DMS114 treated with DMSO at 0.1 percent for 48 hours (cell line): ENCODE data around the gene PRKAR2B.
A peak's percentile ranks its signal among the peaks of the same experiment; 100 is the strongest.
"Not testable (repeated sequence)": the region's sequence is repeated elsewhere in the genome, so short reads cannot be mapped to it uniquely, and the experiment has no call there.

Experiments used
- DNase-seq: peaks from one replicate; lab custom pipeline; 2025; ENCODE audit not compliant: unreplicated experiment; lab: John Stamatoyannopoulos, UW

Gene PRKAR2B

GRCh38 chr7:107115114-107115513 lies 70.6 kb downstream of the PRKAR2B start:
- DNase-seq = no peak

- no peak for DNase-seq
These were observed 71.4 kb downstream of the PRKAR2B start for GRCh38 chr7:107115762-107116540.

- no peak for DNase-seq
These were observed 73.8 kb downstream of the PRKAR2B start for GRCh38 chr7:107118109-107118900.

- DNase-seq = no peak
These were observed 75.0 kb downstream of the PRKAR2B start for GRCh38 chr7:107119376-107120105.

GRCh38 chr7:107122486-107122911 lies 78.0 kb downstream of the PRKAR2B start:
- no peak for DNase-seq

- no peak for DNase-seq
These were observed 78.9 kb downstream of the PRKAR2B start for GRCh38 chr7:107123392-107123791.

GRCh38 chr7:107125475-107125874 lies 81.0 kb downstream of the PRKAR2B start:
- DNase-seq = no peak

GRCh38 chr7:107128217-107128616 lies 83.7 kb downstream of the PRKAR2B start:
- DNase-seq = no peak

GRCh38 chr7:107128748-107129147 lies 84.2 kb downstream of the PRKAR2B start:
- no peak for DNase-seq

GRCh38 chr7:107130487-107131220 lies 86.1 kb downstream of the PRKAR2B start:
- no peak for DNase-seq

GRCh38 chr7:107133396-107133795 lies 88.9 kb downstream of the PRKAR2B start:
- no peak for DNase-seq

GRCh38 chr7:107138696-107139420 lies 94.4 kb downstream of the PRKAR2B start:
- no peak for DNase-seq

- DNase-seq = not testable (repeated sequence)
These were observed 99.4 kb downstream of the PRKAR2B start for GRCh38 chr7:107143875-107144274.

- DNase-seq = no peak
These were observed 100.7 kb downstream of the PRKAR2B start for GRCh38 chr7:107145067-107145838.

- peak; percentile 17 for DNase-seq
These were observed 103.2 kb downstream of the PRKAR2B start for GRCh38 chr7:107147464-107148393.

- no peak for DNase-seq
These were observed 104.2 kb downstream of the PRKAR2B start for GRCh38 chr7:107148721-107149120.

- no peak for DNase-seq
These were observed 105.4 kb downstream of the PRKAR2B start for GRCh38 chr7:107149863-107150262.

GRCh38 chr7:107150375-107151073 lies 106.0 kb downstream of the PRKAR2B start:
- DNase-seq = peak; percentile 62
